DMS153 treated with DMSO at 0.1 percent for 48 hours (cell line): ENCODE data around the gene RET.

Source experiments
- DNase-seq: peaks from one replicate; lab custom pipeline; 2025; ENCODE audit not compliant: unreplicated experiment; lab: John Stamatoyannopoulos, UW

Gene RET

DNA sequence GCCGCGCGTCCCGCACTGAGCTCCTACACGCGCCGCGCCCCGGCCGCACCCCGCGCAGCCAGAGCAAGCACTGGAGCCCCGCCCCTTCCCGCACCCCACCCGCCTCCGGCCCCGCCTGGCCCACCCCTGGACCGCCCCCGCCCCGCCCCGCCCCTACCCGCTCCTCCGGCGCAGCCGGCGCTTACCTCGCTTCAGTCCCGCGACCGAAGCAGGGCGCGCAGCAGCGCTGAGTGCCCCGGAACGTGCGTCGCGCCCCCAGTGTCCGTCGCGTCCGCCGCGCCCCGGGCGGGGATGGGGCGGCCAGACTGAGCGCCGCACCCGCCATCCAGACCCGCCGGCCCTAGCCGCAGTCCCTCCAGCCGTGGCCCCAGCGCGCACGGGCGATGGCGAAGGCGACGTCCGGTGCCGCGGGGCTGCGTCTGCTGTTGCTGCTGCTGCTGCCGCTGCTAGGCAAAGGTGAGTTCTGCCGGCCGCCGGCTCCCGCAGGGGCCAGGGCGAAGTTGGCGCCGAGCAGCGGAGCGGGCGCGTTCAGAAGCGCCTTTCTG lies at the start of gene RET:
Gene RET, plus strand, starts transcription at position 194 of the 545 bp plus-strand sequence. Its CDS starts 190 bp downstream, at position 384.
- DNase-seq: no peak

- no peak for DNase-seq
Observed at GRCh38 chr10:43027331-43027955, 49.4 kb upstream of the RET start.

GRCh38 chr10:43028143-43028542 lies 48.7 kb upstream of the RET start:
- no peak for DNase-seq

- no peak for DNase-seq
Observed at GRCh38 chr10:43029043-43029442, 47.8 kb upstream of the RET start.

- no peak for DNase-seq
Observed at GRCh38 chr10:43032613-43033012, 44.3 kb upstream of the RET start.

- DNase-seq: no peak
Observed at GRCh38 chr10:43035800-43036199, 41.1 kb upstream of the RET start.

- no peak for DNase-seq
Observed at GRCh38 chr10:43036481-43037428, 40.1 kb upstream of the RET start.

DNA sequence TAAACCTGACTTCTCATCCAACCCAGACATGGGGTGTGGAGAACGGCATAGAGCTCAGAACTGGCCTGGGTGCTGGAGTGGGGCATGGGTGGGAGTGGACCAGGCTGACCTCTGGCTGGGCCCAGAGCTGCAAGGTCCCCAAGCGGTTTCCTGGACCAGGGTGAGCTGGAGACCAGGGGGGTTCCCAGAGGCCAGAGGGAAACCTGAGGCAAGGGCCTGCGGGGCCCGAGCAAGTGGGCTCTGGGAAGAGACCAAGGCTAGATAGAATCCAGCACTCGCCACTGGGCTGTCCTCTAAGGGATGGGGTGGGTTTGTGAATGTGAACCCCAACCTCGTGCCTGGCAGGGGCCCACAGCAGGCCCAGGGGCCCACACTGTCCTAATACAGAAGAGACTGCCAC lies 39.4 kb upstream of the RET start:
- no peak for DNase-seq

GRCh38 chr10:43037942-43038782 lies 38.7 kb upstream of the RET start:
- DNase-seq: no peak

DNA sequence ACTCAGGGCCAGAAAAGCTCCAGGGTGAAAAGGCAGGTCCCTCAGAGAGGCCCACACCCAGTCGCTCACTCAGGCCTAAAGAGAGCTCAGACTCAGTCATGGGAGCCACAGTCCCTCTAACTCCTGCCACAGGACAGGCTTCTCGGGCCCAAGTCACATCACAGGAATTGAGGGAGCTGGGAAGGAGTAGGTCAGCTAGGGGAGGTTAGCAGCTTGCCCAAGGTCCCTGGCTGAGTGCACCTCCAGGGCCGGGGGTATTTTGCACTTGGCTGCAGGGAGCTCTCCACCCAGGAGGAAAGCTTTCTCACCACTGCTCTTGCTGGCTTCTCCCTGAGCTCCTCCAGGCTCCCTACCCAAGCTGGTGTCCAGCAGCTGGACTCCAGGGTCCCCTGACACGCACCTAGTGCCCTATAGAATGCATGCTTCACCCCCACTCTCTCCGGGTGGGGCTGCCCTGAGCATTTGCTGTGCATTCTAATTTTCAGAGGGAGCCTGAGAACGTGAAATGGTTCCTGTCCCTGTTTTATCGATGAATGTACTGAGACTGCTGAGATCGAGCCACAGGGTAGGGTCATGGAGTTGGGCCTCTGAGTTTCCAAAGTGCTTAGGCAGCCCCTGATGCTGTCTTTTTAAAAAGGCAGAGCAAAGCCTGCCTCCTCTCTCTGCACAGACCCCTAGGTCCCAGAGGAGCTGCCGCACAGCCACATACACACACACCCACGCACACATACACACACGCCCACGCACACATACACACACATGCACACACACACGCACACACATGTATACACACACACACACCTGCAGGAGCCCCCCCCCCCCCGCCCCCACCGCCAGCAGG lies 37.9 kb upstream of the RET start:
- no peak for DNase-seq

- no peak for DNase-seq
Observed at GRCh38 chr10:43039624-43040481, 37.0 kb upstream of the RET start.

GRCh38 chr10:43040482-43041256 lies 36.2 kb upstream of the RET start:
- no peak for DNase-seq

- no peak for DNase-seq
Observed at GRCh38 chr10:43041422-43042342, 35.2 kb upstream of the RET start.

GRCh38 chr10:43042503-43043341 lies 34.1 kb upstream of the RET start:
- DNase-seq: no peak

GRCh38 chr10:43043342-43043772 lies 33.5 kb upstream of the RET start:
- DNase-seq: no peak

- DNase-seq: no peak
Observed at GRCh38 chr10:43043773-43044447, 33.0 kb upstream of the RET start.
